B cell (primary cell): ENCODE results near the gene B4GALNT4. TPM values are rescaled to one million over a fixed set of nuclear protein-coding genes. Genes with fewer than 3 reads are reported as not detected.
A peak's percentile ranks its signal among the peaks of the same experiment; 100 is the strongest.

Experiments used
- ATAC-seq: fragments of 200-7000 bp; cut with Tn5 transposase; one replicate; pipeline ENCODE4 v1.10.0; 2021; ENCODE audit warnings: low read depth, mild to moderate bottlenecking, moderate number of reproducible peaks, moderate library complexity
- CTCF ChIA-PET: fragments of 350-600 bp; sonication (Branson Sonifier 250); formaldehyde crosslinking; loops from one replicate; lab custom pipeline; 2021; ENCODE audit warnings: antibody characterized with exemption, inconsistent platforms; lab: Charles Lee
- POLR2A ChIA-PET: fragments of 350-600 bp; sonication (Branson Sonifier 250); formaldehyde crosslinking; loops from one replicate; lab custom pipeline; 2021; ENCODE audit warnings: antibody characterized with exemption; lab: Charles Lee
- DNase-seq: peaks from one replicate; pipeline ENCODE4 v3.0.0; 2013
- H2AFZ ChIP-seq: 2 replicates; pipeline ENCODE4 v1.6.1; 2012; ENCODE audit warnings: mild to moderate bottlenecking, low read depth, low read length; ENCODE audit not compliant: insufficient read depth, poor library complexity, severe bottlenecking
- H3K27ac ChIP-seq, 2 donors: 1 replicate in 1 of 2; 2 replicates in 1 of 2; pipeline ENCODE4 v1.5.1; 2012 to 2013; ENCODE audit warnings: low read length in 2 of 2, mild to moderate bottlenecking in 2 of 2, moderate library complexity in 1 of 2
- H3K27me3 ChIP-seq, 4 experiments: fragments of 200-600 bp in 1 of 4; sonication (generic) in 1 of 4; replicated peaks in 1 of 4; 1 replicate in 2 of 4; 2 replicates in 2 of 4; pipeline versions ENCODE4 v1.6.1 to v1.7.0; 2013 to 2016; ENCODE audit warnings: low read length in 3 of 4, mild to moderate bottlenecking in 2 of 4, mixed read lengths in 1 of 4, moderate library complexity in 1 of 4; ENCODE audit not compliant: insufficient read depth in 4 of 4, control insufficient read depth in 3 of 4; ENCODE audit errors: control extremely low read depth in 1 of 4
- H3K36me3 ChIP-seq, 2 experiments: replicated peaks in 1 of 2; 1 replicate in 1 of 2; 2 replicates in 1 of 2; pipeline versions ENCODE4 v1.6.1 to v1.7.1; 2013; ENCODE audit warnings: low read length in 1 of 2; ENCODE audit not compliant: insufficient read depth in 2 of 2, control insufficient read depth in 1 of 2; ENCODE audit errors: control extremely low read depth in 1 of 2, extremely low read depth in 1 of 2
- H3K4me1 ChIP-seq, 2 donors: fragments of 200-600 bp in 1 of 2; sonication (generic) in 1 of 2; 1 replicate in 1 of 2; 2 replicates in 1 of 2; pipeline versions ENCODE4 v1.5.1 to v1.6.1; 2013 to 2017; ENCODE audit warnings: low read length in 2 of 2; ENCODE audit not compliant: control insufficient read depth in 2 of 2, insufficient read depth in 2 of 2
- H3K4me2 ChIP-seq: replicated peaks from 2 replicates; pipeline ENCODE3; 2012; ENCODE audit warnings: mild to moderate bottlenecking, low read depth, low read length; ENCODE audit not compliant: poor library complexity, severe bottlenecking
- H3K4me3 ChIP-seq, 5 experiments: fragments of 200-600 bp in 1 of 5; sonication (generic) in 1 of 5; 1 replicate in 3 of 5; 2 replicates in 2 of 5; pipeline versions ENCODE4 v1.5.1 to v1.7.0; 2011 to 2016; ENCODE audit warnings: low read length in 4 of 5, mild to moderate bottlenecking in 4 of 5, low read depth in 2 of 5, control low read depth in 1 of 5, moderate library complexity in 1 of 5; ENCODE audit not compliant: insufficient read depth in 1 of 5; ENCODE audit errors: control extremely low read depth in 1 of 5, extremely low read depth in 1 of 5
- H3K79me2 ChIP-seq: fragments of 200-600 bp; sonication (generic); one replicate; pipeline ENCODE4 v1.6.0; 2016; ENCODE audit warnings: low read length; ENCODE audit not compliant: control insufficient read depth, insufficient read depth
- H3K9ac ChIP-seq: fragments of 200-600 bp; sonication (generic); 2 replicates; pipeline ENCODE4 v1.6.1; 2017; ENCODE audit warnings: mild to moderate bottlenecking, low read length, moderate library complexity
- H3K9me3 ChIP-seq, 3 donors: one replicate each; pipeline versions ENCODE4 v1.6.1 to v1.7.1; 2013; ENCODE audit warnings: low read length in 2 of 3; ENCODE audit not compliant: control insufficient read depth in 2 of 3, insufficient read depth in 1 of 3; ENCODE audit errors: control extremely low read depth in 1 of 3
- H4K20me1 ChIP-seq: 2 replicates; pipeline ENCODE4 v1.6.0; 2012; ENCODE audit warnings: mild to moderate bottlenecking, low read length; ENCODE audit not compliant: insufficient read depth, control insufficient read depth, poor library complexity, severe bottlenecking
- H3K27ac Mint-ChIP-seq: one replicate; pipeline ENCODE4 v1.8.0; 2021; ENCODE audit warnings: mixed read lengths
- H3K27me3 Mint-ChIP-seq: one replicate; pipeline ENCODE4 v1.8.0; 2021; ENCODE audit warnings: mixed read lengths
- H3K4me1 Mint-ChIP-seq: one replicate; pipeline ENCODE4 v1.8.0; 2021; ENCODE audit warnings: mixed read lengths
- H3K4me3 Mint-ChIP-seq: one replicate; pipeline ENCODE4 v1.8.0; 2021; ENCODE audit warnings: mixed read lengths
- H3K9me3 Mint-ChIP-seq: one replicate; pipeline ENCODE4 v1.8.0; 2022; ENCODE audit warnings: mixed read lengths; ENCODE audit not compliant: insufficient read depth
- EZH2 ChIP-seq: IDR thresholded peaks from 2 replicates; pipeline ENCODE4 v1.6.1; 2012; ENCODE audit warnings: borderline replicate concordance, low read depth, mild to moderate bottlenecking, moderate library complexity, low read length; ENCODE audit not compliant: insufficient read depth, poor library complexity, severe bottlenecking
- WGBS: methylation state at CpG from one replicate; pipeline ENCODE4 v1.1.5; 2013; ENCODE audit warnings: missing lambda C conversion rate; ENCODE audit not compliant: insufficient coverage; 5-methylcytosine and 5-hydroxymethylcytosine counted together
- intact Hi-C: fragments of 100-400 bp; cut with micrococcal nuclease; formaldehyde crosslinking; loops from one replicate; pipeline ENCODE4 v1.10.0; 2022
- polyA plus RNA-seq: library from polyadenylated mRNA; depleted of rRNA; stranded (reverse); fragments of >200 nt; gene quantifications from 2 replicates; pipeline ENCODE4 v1.2.3, GENCODE V29; 2012
- total RNA-seq, 2 donors: library from RNA; stranded (reverse); fragments of 120-200 nt in 1 of 2; gene quantifications; 1 replicate in 1 of 2; 2 replicates in 1 of 2; pipeline versions ENCODE4 v1.2.3 to v1.2.4, GENCODE V29; 2013 to 2022
- TF ChIP-seq, protein P1 (sequence below): fragments of 200-600 bp; IDR thresholded peaks from one replicate; pipeline ENCODE4 v1.8.0; 2022; ENCODE audit warnings: antibody characterized with exemption, mild to moderate bottlenecking

The B4GALNT4 gene
- total and polyA plus RNA-seq, 2 donors (not counting 1 experiment from before 2014, with no cell fraction given): not detected

DNA sequence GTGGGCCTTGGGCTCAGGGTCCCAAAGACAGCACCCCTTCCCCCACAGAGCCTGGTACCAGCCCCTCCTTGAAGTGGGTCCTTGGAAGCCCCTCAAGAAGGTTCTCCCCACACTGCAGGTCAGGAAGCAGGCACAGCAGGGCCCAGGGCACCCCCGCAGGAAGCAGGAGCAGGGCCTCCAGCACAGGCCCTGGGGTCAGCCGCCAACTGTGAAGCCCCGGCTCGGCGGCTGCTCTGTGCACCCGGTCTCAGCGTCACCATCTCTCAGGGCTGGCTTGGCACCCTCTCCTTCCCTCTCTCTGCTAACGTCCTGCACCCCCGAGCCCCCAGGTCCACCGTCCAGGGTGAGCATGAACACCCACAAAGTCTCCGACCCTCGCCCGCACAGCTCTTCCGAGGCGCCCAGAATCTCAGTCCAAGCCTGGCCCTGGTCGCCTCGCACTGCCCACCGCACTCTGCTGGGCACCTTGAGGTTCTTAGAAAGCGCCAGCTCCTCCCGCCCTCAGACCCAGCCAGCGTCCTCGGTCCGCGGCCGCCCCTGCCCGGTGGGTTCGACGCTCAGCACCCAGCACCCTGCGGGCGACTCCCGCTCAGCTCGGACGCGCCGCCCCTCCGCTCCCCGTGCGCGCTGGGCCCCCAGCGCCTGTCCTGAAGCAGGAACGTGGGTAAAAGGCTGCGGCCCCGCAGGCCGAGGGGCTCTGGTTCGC, 46.9 kb downstream of the B4GALNT4 start:
- Mint-ChIP-seq H3K9me3 (no peaks in the 10 kb centered on the region), H3K27ac (peak overlapping the region; percentile 76), H3K27me3 (no peaks in the 10 kb centered on the region), H3K4me3 (peak overlapping the region; percentile 89), H3K4me1 (peaks cover 24% of the 10 kb centered on the region)
- peak overlapping the region; percentile 77 for H3K9ac ChIP-seq
- peaks cover 24 to 37% of the 10 kb centered on the region in 2 donors for H3K4me1 ChIP-seq
- H3K79me2 ChIP-seq: peaks cover 13% of the 10 kb centered on the region
- TF ChIP-seq, protein P1, sequence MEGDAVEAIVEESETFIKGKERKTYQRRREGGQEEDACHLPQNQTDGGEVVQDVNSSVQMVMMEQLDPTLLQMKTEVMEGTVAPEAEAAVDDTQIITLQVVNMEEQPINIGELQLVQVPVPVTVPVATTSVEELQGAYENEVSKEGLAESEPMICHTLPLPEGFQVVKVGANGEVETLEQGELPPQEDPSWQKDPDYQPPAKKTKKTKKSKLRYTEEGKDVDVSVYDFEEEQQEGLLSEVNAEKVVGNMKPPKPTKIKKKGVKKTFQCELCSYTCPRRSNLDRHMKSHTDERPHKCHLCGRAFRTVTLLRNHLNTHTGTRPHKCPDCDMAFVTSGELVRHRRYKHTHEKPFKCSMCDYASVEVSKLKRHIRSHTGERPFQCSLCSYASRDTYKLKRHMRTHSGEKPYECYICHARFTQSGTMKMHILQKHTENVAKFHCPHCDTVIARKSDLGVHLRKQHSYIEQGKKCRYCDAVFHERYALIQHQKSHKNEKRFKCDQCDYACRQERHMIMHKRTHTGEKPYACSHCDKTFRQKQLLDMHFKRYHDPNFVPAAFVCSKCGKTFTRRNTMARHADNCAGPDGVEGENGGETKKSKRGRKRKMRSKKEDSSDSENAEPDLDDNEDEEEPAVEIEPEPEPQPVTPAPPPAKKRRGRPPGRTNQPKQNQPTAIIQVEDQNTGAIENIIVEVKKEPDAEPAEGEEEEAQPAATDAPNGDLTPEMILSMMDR: no peak
- TF ChIP-seq EZH2: no peak
- DNase-seq: no peak
- ChIA-PET CTCF (interaction anchor here (1.5 to 1.8 kb wide), 2 partner anchors 9 to 32 kb away, joined by 6 to 17 read pairs; no protein-coding TSS in a partner anchor), POLR2A (interaction anchor here (1.1 to 1.7 kb wide), 4 partner anchors 10 to 209 kb away, joined by 3 to 14 read pairs (median 4); partner anchors contain the start of genes BET1L, RIC8A and RNH1)
- H2AFZ ChIP-seq: peak overlapping the region; percentile 80
- ATAC-seq: no peak
- H3K4me2 ChIP-seq: peak overlapping the region; percentile 99
- H3K27ac ChIP-seq: no peak overlapping the region
- peak overlapping the region in 4 of 5 experiments; percentile 65 to 79 (median 71) for H3K4me3 ChIP-seq
- H3K27me3 ChIP-seq: no peaks in the 10 kb centered on the region
- intact Hi-C loops: no loop called here
- peaks cover 5% of the 10 kb centered on the region for H4K20me1 ChIP-seq
- 8% methylated on average over 45 of the region's 45 CpGs for WGBS
- no peaks in the 10 kb centered on the region for H3K36me3 ChIP-seq
- H3K9me3 ChIP-seq: no peaks in the 10 kb centered on the region
